IPS-11a (cell line): Measurements from ENCODE around the gene RARRES2.
A peak's percentile ranks its signal among the peaks of the same experiment; 100 is the strongest.

Experiments used
- H3K4me3 ChIP-seq: one replicate; pipeline ENCODE4 v1.5.1; 2013; ENCODE audit warnings: low read depth, low read length, control low read depth

RARRES2 gene

GRCh38 chr7:150377196-150377595, 35.8 kb upstream of the RARRES2 start:
- no peak overlapping the region for H3K4me3 ChIP-seq

GRCh38 chr7:150376560-150376959, 35.1 kb upstream of the RARRES2 start:
- H3K4me3 ChIP-seq = no peak overlapping the region

GRCh38 chr7:150375662-150376521, 34.5 kb upstream of the RARRES2 start:
- H3K4me3 ChIP-seq = no peak overlapping the region

- H3K4me3 ChIP-seq = no peak overlapping the region
Observed at GRCh38 chr7:150374472-150374871, 33.0 kb upstream of the RARRES2 start.

GRCh38 chr7:150374026-150374425, 32.6 kb upstream of the RARRES2 start:
- no peak overlapping the region for H3K4me3 ChIP-seq

- no peak overlapping the region for H3K4me3 ChIP-seq
Observed at GRCh38 chr7:150373049-150373801, 31.8 kb upstream of the RARRES2 start.

GRCh38 chr7:150372271-150373048, 31.0 kb upstream of the RARRES2 start:
- no peak overlapping the region for H3K4me3 ChIP-seq

- H3K4me3 ChIP-seq = no peak overlapping the region
Observed at GRCh38 chr7:150371996-150372270, 30.5 kb upstream of the RARRES2 start.

GRCh38 chr7:150371131-150371995, 29.9 kb upstream of the RARRES2 start:
- H3K4me3 ChIP-seq = no peak overlapping the region

- H3K4me3 ChIP-seq = no peak overlapping the region
Observed at GRCh38 chr7:150370612-150371071, 29.2 kb upstream of the RARRES2 start.

- peak overlapping the region; percentile 77 for H3K4me3 ChIP-seq
Observed at GRCh38 chr7:150369748-150370501, 28.5 kb upstream of the RARRES2 start.

- peak overlapping the region; percentile 77 for H3K4me3 ChIP-seq
Observed at GRCh38 chr7:150368884-150369747, 27.7 kb upstream of the RARRES2 start.

- peak within 1 kb of the TSS; percentile 77 for H3K4me3 ChIP-seq
Observed at GRCh38 chr7:150368096-150368883, 26.9 kb upstream of the RARRES2 start, which contains the start of gene REPIN1. Gene REPIN1 (plus strand): TSS chr7:150368822. CDS start chr7:150369712, 890 bp downstream.

- no peak overlapping the region for H3K4me3 ChIP-seq
Observed at GRCh38 chr7:150367677-150368095, 26.3 kb upstream of the RARRES2 start.

- H3K4me3 ChIP-seq = no peak overlapping the region
Observed at GRCh38 chr7:150365673-150366398, 24.4 kb upstream of the RARRES2 start.

GRCh38 chr7:150365194-150365593, 23.8 kb upstream of the RARRES2 start:
- no peak overlapping the region for H3K4me3 ChIP-seq

GRCh38 chr7:150363872-150364271, 22.4 kb upstream of the RARRES2 start:
- H3K4me3 ChIP-seq = no peak overlapping the region
